GM10248 (cell line): ENCODE data around the gene RNF149.

Experiments
- CTCF ChIA-PET: fragments of 300-600 bp; sonication (Branson Sonifier 250); formaldehyde crosslinking; extraction: SDS; loops from one replicate; lab custom pipeline; 2021; ENCODE audit warnings: antibody characterized with exemption; lab: Yijun Ruan, JAX
- POLR2A ChIA-PET: fragments of 350-650 bp; sonication (Branson Sonifier 250); formaldehyde crosslinking; extraction: SDS; loops from one replicate; lab custom pipeline; 2020; ENCODE audit warnings: antibody characterized with exemption; lab: Yijun Ruan, JAX
- DNase-seq: peaks from one replicate; pipeline ENCODE4 v3.0.0; 2012; ENCODE audit errors: extremely low spot score
- TF ChIP-seq, protein P1 (sequence below): IDR thresholded peaks from 2 replicates; pipeline ENCODE4 v1.5.1; 2012; ENCODE audit warnings: mild to moderate bottlenecking, low read depth; ENCODE audit errors: extremely low read depth, missing control alignments, control extremely low read depth

Gene RNF149

GRCh38 chr2:101265893-101266499 is 42.5 kb downstream of the RNF149 start:
- CTCF ChIA-PET = interaction anchor here (1.1 to 1.5 kb wide), 2 partner anchors 12 to 33 kb away, joined by 4 to 5 read pairs; no protein-coding TSS in a partner anchor
- POLR2A ChIA-PET = no interaction called here
- TF ChIP-seq, protein P1, sequence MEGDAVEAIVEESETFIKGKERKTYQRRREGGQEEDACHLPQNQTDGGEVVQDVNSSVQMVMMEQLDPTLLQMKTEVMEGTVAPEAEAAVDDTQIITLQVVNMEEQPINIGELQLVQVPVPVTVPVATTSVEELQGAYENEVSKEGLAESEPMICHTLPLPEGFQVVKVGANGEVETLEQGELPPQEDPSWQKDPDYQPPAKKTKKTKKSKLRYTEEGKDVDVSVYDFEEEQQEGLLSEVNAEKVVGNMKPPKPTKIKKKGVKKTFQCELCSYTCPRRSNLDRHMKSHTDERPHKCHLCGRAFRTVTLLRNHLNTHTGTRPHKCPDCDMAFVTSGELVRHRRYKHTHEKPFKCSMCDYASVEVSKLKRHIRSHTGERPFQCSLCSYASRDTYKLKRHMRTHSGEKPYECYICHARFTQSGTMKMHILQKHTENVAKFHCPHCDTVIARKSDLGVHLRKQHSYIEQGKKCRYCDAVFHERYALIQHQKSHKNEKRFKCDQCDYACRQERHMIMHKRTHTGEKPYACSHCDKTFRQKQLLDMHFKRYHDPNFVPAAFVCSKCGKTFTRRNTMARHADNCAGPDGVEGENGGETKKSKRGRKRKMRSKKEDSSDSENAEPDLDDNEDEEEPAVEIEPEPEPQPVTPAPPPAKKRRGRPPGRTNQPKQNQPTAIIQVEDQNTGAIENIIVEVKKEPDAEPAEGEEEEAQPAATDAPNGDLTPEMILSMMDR = no peak
- no peak for DNase-seq

GRCh38 chr2:101264360-101264939 is 44.1 kb downstream of the RNF149 start:
- TF ChIP-seq, protein P1 = no peak
- no peak for DNase-seq
- CTCF ChIA-PET = no interaction called here

GRCh38 chr2:101263377-101263800 is 45.1 kb downstream of the RNF149 start:
- ChIA-PET POLR2A (no interaction called here), CTCF (interaction anchor here (1.9 kb wide), 1 partner anchor 10 kb away, joined by 5 read pairs; the partner anchor contains the start of gene CNOT11)
- no peak for DNase-seq
- TF ChIP-seq, protein P1 = no peak

More at GRCh38 chr2:101264360-101264939, 44.1 kb downstream of the RNF149 start:
- POLR2A ChIA-PET = no interaction called here

DNA sequence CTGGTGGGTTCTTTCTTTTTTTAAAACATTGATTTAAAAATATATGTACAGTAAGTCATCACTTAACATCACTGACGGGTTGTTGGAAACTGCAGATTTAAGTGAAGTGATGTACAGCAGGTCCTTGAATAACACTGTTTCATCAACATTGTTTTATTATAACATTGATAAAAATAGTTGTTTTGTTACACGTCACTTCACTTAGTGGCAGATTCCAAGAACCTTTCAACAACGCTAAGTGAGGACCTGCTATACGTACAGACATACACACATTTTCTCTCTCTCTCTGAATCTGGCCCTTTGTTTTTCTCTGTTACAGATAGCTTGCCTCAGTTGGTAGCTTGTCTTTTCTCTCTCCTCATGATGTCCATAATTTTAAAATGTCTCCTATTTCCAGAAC is 46.4 kb downstream of the RNF149 start:
- DNase-seq = no peak
- POLR2A ChIA-PET = no interaction called here
- CTCF ChIA-PET = interaction anchor here (0.9 to 1.9 kb wide), 2 partner anchors 9 kb away, joined by 3 to 5 read pairs; partner anchors contain the start of gene CNOT11
- TF ChIP-seq, protein P1 = no peak

DNA sequence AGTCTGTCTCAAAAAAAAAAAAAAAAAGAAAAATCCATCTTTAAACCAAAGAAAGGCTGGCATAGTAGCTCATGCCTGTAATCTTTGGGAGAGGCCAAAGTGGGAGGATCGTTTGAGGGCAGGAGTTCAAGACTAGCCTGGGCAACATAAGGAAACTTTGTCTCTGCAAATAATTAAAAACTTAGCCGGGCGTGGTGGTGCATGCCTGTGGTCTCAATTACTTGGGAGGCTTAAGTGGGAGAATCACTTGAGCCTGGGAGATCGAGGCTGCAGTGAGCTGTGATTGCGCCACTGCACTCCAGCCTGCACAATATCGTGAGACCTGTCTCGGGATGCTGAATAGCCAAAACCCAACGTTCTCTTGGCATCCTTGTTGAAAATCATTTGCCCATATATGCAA is 49.7 kb downstream of the RNF149 start:
- CTCF ChIA-PET = interaction anchor here (1.7 kb wide), 1 partner anchor 651 kb away, joined by 3 read pairs; no protein-coding TSS in a partner anchor
- TF ChIP-seq, protein P1 = no peak
- no peak for DNase-seq
- POLR2A ChIA-PET = no interaction called here

- ChIA-PET CTCF (interaction anchor here (1.2 to 1.7 kb wide), 3 partner anchors 15 to 25 kb away, joined by 3 to 5 read pairs (median 3); no protein-coding TSS in a partner anchor), POLR2A (no interaction called here)
- DNase-seq = no peak
- TF ChIP-seq, protein P1 = no peak
Measured at GRCh38 chr2:101256316-101256715, 52.2 kb downstream of the RNF149 start.
